NCI-H2029 treated with DMSO at 0.1 percent for 48 hours (cell line): ENCODE results near the gene COL12A1.

Experiments
- DNase-seq: peaks from one replicate; lab custom pipeline; 2025; lab: John Stamatoyannopoulos, UW

The COL12A1 gene

DNA sequence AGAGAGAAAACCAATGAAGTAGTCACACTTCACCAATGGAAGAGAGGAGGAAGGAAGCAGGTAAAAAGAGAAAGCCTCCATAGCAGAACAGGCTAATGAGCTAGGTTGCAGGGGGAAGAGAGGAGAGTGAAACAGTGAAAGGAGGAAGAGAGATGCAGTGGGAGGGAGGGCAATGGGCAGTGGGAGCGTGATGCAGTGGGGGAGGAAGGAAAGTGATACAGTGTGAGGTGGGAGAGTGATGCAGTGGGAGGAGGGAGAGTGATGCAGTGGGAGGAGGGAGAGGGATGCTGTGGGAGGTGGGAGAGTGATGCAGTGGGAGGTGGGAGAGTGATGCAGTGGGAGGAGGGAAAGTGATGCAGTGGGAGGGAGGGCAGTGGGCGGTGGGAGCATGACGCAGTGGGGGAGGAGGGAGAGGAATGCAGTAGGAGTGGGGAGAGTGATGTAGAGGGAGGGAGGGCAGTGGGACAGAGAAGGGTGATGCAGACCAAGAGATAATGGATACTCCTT lies 29.7 kb downstream of the COL12A1 start:
- DNase-seq: no peak

DNA sequence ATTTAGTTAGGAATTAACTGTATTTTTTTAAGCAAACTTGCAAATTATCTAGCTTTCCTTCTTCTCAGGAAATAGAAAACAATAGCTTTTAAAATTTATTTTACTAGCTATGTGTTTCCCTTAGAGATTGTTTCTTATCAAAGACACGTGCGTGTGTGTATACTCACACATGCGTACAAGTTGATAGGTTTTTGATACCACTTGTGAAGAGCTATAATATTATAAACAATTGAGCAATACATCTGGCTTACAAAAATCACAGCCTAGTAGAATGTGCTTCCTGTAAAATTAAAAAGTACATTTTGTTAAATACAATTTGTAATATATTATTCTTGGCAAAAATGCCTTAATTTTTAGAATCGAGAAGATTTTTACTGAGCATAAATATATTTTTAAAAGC lies 33.9 kb downstream of the COL12A1 start:
- no peak for DNase-seq

DNA sequence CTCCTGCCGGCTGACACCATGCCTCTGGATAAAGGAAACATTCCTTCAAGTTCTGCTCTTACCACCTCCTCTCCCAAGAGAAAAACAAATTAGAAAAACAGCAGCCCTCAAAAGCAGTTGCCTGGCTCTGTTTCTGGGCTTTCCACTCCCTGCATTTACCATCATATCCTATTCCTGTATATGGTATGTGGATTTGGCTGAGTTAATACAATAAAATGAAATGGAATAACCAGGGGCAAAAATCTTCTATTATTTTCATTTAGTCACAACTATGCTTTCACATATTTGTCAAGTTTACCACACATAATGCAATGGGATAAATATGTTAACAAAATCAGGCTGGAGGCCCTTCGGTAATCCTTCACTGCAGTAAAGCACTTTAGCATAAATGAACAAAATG lies 34.3 kb downstream of the COL12A1 start:
- no peak for DNase-seq

DNA sequence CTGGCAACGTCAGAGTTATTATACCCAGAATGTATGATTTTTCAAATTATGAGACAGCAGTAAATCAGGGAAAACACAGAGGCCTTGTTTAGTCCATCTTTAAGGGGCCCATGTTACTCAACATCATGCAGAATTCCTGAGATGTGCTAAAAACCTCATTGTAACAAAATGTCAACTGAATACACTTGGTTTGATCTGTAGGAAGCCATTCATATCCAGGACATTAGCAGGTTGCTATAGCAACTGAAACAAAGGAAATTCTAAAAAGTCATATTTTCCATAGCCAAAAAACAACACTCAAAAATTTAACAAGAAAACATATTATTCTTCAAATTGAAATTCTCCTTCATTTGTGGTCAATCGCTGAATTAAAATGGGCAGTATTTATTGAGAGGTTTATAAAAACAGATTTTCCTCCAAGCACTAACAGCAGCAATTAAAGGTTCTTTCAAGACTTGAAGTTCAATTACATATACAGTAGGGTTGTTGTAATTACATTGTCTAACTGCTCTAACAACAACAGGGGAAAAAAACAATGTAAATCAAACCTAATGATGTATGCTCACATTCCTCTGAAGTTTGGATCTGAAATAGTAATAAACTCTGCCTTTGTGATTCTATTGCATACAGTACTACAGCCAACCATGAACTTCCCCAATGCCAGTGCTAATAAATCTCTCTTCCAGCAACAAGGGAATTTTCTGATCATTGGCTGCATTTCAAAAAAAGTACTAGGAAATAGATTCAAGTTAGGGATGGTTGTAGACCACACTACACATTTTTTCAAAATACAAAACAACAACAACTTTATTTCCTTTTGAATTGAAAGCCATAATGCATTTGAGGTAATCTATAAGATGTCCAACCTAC lies 34.9 kb downstream of the COL12A1 start:
- DNase-seq: no peak

DNA sequence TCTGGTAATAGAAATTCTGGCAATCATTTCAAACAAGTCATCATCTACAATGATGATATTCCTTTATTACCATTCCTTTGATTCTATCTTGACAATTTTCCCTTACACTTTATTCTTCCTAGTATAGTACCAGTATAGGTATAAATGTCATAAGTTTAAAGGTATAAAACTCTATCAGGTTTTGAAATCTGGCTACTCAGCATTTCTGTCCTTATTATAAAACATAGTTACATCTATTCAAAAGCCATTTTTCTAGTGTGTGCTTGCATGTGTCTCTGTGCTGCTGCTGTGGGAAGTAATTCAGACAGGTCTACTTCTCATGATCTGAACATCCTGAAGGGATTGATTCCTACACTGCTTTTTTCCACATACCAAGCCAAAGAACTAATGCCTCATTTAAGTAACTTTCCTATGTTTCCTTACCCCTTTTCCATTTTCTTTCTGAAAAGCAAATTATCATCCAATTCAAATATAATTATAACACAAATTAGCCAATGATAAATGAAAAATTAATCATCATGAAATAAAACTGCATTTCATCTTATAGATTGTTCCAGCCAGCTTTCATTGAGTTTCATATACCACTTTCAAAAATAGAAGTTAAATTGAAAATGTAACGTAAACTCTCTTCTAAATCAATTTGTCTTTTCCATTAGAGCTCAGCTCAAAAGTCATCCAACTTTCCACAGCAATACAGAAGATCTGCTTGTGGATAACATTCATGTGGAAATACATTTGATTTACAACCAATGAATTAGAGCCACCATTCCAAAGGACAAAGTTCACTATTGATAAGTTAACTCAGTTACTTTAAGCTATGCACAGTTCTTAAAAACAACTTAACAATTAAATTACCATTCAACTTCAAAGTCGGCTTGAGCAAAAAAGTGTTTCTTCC lies 35.9 kb downstream of the COL12A1 start:
- no peak for DNase-seq

DNA sequence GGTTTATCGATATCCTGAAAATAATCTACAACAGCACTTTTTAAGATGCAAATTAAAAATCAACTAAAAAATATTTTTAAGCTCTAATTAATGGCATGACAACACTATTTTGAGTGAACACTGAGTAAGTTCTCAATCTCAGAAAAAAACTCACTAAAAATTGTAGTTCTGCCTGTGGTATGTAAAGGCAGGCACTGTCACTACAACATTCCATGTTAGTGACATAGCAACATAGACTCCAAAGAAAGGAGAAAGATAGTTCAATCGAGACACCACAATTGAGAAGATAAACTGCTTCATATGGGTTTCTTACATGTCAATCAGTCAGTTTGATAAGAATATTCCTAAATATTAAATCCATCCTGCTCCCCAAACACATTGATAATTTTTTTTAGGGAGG lies 38.0 kb downstream of the COL12A1 start:
- no peak for DNase-seq

DNA sequence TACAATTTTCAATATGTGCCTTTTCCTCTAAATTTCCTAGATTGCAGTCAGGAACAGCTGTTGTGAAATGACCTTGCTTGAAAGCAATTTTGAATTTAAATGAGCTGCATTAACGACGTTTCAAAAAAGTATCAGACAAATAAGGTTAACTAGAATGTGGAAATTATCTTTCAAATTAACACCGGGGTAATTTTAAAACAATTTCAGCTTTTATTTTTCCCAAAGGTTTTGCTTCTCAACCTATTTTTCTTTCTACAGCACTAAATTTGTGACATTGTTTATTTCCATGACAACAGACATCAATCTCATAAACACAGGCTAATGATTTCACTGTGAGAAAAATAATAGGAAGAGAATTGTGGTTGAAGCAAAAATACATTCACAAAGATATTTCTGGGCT lies 38.5 kb downstream of the COL12A1 start:
- DNase-seq: no peak

DNA sequence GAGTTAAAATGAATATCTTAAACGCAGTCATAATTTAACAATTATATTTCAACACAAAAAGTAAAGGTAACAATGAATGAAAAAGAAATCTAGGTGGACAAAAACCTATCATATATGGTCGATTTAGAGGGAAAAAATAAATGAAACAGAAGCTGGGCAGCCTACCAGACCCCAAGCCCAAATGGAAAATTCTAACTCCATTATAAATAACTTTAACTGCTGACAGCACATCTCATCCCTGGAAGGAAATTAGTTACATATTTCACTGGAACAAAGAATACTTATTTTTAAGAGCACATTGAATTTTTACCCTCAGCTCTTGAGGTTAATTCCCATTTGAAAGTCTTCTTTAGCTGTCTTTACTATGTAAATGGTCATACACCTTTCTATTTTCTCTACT lies 39.1 kb downstream of the COL12A1 start:
- no peak for DNase-seq

DNA sequence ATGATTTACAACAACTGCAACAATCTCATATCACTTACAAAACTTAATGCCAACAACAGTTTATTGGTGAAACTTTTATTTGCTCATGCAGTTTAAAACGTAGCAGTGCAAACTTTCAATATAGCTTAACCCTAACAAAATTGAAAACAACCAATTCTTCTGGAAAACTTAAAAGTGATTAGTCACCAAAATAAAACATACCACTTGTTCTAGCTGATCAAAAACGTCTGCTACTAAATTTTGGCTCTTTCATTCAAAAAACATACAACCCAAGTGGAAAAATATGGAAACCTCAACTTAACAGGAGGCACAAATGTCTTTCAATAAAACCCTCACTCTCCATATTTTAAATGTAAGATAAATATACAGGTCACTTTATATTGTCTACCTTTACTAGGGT lies 39.6 kb downstream of the COL12A1 start:
- no peak for DNase-seq

DNA sequence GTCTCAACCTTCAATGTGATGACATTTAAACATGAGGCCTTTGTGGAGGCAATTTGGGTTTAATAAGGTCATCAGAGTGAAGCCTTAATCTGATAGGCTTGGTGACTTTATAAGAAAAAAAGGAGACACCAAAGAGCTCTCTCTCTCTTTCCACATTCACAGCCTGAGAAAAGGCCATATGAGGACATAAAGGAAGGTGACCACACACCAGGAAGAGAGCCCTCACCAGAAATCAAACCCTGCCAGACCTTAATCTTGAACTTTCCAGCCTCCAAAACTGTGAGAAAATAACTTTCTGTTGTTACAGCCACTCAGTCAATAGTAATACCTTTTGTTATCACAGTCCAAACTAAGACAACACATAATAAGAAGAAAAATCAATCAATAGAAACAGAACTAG lies 47.7 kb downstream of the COL12A1 start:
- no peak for DNase-seq

DNA sequence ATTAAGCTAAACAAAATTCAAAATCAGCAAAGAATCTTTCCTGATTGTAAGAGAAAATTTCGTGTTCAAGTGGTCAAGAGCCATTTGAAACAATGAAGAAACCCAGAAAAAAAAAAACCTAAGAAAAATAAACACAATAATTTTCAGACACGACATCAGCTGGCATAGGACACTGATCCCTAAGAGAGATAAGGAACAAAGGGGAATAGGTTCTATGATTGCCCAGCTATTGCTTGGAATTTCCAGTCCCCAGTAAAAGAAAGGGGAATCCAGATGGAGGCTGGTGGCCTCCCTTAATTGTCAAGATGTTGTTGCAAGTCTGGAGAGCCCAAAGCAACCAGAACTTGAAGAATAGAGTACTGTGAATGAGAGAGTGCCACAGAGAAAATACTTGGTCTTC lies 48.5 kb downstream of the COL12A1 start:
- no peak for DNase-seq

DNA sequence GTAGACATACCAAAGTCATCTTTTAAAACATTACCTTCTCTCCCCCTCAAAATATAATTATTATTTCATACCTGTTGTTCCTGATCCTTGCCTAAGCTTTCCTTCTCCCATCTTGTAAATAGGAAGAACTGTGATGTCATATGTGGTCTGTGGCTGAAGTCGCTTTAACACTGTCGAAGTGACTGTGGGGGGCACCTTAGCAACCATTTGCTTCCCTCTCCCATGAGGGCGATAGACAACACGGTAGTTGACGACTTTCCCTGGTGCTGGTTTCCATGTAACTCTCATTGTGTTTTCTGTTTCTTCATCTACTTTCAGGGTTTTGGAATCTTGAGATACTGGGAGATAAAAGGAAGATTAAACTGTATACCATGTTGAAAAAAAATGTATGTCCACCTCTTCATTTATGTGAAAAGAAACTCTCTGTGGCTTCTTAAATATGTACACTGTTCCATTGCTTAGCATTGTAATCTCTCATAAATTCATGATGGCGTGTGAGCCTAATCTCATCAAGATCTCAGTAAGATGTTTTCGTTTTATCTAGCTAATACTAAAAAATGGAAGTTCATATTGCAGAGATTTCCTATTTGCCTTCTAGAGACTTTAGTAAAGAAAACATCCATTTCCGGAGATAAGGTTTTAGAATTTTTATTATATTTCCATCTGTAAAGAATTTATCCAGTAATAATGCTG lies 49.5 kb downstream of the COL12A1 start:
- DNase-seq: no peak

DNA sequence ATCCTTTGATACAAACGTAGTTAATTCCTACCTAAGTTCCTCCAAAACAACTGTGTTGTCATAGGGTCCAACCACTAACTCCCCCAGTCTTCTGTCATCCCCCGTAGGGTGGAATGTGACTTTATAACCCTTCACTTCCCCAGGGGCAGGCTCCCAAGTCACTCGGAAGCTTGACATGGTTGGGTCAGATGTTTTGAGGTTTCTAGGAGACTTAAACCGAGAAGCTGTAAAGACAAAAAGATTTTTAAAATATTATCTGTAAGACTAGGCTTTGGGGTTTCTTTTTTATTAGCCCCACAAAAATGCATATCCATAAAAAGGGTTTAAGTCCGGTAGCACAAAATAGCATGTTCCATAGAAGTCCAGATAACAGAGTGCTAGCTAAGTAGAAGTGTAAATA lies 50.2 kb downstream of the COL12A1 start:
- DNase-seq: no peak

DNA sequence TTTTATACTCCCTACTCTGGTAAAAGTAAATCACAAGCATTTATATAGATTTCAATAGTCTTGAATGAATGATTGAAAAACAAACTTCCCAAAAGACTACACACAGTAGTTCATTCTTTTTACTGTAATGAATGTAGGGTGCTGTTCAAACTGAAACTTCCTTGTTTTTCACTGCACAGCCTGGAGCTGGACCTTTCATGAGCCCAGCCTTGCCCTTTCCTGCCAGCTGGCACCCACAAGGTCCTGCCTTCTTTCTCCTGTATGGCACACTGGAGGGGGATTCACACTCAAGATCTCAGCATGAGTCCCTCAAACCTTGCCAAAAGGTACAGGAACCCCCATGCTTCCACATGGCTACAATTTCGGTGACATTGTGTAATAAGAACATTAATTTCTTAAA lies 50.9 kb downstream of the COL12A1 start:
- no peak for DNase-seq

DNA sequence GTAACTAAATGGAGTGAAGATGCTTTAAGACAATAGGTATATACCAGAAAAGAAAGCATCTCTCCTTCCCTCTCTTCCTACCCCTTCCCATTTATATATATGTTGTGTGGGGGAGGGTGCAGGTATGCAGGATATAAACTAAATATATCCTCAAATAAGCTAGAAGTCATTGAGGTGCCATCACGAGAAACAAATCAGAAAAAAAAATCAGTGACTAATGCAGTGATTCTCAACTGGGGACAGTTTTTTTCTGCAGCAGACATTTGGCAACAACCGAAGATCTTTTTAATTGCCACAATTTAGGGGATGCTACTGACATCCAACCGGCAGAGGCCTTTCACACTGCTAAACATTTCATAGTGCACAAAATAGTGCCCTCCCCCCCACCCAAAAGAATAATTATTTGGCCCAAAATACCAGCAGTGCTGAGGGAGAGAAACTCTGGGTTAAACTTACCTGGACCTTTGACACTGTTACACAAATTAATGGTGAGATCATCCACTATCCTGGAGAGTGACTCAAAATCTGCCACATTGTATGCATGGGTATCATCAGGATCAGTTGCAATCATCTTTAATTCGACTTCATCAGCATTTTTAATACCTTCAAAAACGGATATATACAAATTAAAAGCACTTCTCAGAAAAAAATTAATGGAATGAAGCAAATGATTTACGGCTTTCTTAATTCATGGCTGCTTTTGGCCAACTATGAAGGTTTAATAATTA lies 55.0 kb downstream of the COL12A1 start:
- DNase-seq: no peak

DNA sequence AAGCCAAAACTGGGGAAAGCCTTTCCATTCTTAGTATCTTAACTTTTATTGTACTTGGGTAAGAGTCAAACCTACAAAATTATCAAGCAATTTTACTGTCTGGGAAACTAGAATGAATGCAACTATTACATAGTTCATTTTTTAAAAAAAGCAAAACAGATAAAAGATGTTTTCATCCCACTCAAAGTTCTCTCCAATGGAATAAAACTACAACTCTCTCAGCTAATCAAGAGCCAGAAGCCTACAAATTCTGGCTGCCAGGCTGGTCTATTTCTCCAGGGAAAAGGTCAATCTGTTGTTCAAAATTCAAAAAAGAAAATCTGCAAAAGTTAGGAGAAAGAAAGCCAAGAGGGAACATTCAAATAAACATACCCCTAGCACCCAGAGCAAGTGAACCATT lies 56.2 kb downstream of the COL12A1 start:
- DNase-seq: no peak

DNA sequence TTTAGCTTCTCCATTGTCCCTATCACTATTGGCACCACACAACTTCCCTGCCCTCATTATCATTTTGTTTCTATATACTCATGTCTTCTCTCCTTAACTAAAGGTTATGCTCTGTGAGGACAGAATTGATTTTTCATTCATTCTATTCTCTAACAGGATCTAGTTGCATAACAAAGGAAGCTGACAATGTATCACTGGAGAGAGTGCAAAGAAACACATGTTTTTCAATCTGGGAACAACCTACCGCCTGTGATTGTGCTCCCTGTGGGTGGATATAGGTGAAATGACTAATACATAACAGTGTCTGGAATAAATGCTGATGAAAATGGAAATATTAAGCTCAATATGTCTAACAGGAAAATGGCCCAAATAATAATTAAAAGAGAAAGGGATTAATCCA lies 56.6 kb downstream of the COL12A1 start:
- DNase-seq: no peak

DNA sequence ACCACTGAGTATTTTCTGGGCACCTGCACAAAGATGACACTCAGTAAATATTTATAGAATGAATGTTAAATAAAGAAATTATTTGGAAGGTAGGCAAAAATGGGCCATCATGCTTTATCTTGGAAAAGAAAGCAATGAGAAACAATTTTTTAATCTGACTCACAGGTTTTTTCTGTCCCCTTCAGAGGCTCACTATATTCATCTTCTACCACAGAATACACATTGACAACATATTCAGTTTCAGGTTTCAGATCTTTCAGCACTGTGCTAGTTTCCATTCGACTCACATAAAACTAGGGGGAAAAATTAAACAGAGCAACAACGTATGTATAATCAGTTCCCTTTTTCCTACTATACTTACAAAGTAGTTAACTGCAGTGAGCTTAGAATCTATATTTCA lies 58.3 kb downstream of the COL12A1 start:
- DNase-seq: no peak

DNA sequence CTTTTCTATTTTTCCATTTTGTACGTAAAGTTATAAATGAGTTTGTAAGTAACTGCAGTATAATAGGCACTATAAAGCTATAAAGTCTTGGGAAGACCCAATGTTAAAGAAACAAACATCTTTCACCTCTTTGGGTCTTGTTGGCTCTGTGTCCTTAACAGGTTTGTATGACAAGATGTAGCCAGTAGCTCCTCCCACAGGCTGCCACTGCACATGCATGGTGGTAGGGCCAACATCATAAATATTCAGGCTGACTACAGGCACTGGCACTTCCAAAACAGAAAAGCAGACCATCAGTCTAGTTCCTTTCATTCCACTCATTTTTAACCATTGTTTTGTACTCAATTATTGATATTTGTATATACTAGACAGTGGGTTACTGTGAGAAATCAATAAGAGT lies 59.9 kb downstream of the COL12A1 start:
- DNase-seq: no peak

DNA sequence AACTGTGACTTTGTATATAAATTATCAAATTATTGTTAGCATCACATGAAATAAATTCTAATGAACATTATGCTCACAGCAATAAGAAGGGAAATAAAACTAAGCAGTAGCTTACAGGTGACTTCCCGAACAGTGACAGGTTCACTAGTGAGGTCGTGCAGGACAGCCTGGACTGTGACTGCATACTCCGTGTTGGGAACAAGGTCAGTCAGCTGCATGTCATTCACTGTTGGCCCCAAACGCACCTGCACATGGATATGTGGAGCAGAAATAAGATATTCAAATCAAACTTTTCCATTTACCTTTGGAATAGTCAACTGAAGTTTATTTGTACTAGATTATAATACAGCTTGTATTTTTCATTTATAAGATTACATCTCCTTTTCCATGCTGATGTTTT lies 60.6 kb downstream of the COL12A1 start:
- no peak for DNase-seq

DNA sequence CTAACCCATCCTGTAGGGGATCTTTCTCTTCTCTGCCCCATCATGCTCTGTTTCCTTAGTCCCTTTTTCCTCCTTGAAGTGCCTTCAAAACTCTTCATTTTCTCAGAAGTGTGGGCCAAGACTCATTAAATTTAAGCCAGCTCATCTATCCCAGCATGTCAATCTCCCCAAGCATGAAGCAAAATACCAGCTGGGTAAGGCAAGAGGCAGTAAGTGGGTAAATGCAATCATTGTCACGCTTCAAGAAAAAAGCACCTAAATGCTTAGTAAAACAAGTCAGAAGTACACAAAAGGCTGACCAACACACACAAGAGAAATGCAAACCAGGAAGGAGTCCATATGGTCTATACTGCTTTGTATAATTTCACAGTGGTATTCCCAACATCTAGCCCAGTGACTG lies 61.5 kb downstream of the COL12A1 start:
- no peak for DNase-seq

DNA sequence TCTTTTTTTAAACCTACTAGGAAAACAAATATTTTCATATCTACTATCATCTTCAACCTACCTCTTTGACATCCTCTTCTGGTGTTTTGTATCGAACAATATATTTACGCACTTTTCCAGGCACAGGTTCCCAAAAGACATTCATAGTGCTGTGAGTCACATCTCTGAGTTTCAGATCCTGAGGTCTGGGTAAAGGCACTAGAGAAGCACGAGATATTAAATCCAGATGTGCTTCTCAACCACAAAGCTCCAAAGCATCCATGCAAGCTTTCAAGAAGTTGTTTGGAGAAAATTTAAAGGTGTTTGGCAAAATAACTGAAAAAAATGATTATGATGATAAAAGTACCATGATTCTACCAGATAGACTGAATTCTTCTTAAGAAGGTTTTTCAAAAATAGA lies 62.7 kb downstream of the COL12A1 start:
- DNase-seq: no peak
